ENCODE results near the gene ZFPL1.

Gene ZFPL1

GRCh38 chr11:65060913-65061408 lies 23.1 kb upstream of the ZFPL1 start:
- no peak for DNase-seq

DNA sequence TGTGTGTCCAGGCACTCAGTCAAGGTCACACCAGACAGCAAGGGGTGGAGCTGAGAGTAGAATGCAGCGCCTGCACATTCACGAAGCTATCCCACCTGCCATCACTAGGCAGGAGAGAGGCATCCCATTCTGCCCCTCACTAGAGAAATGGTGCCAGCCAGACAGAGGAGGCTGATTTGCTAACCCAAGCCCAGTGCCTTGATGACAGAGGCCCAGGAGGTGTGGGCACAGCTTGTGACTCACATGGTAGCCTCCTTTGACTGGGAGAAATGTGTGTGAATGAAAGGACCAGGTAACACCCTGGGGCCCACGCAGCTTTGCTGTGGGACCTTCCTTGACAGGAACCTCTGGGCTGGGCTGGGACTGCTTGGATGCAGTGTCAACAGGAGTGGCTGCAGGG lies 20.5 kb upstream of the ZFPL1 start:
- DNase-seq = no peak

GRCh38 chr11:65064847-65065240 lies 19.2 kb upstream of the ZFPL1 start:
- no peak for DNase-seq

DNA sequence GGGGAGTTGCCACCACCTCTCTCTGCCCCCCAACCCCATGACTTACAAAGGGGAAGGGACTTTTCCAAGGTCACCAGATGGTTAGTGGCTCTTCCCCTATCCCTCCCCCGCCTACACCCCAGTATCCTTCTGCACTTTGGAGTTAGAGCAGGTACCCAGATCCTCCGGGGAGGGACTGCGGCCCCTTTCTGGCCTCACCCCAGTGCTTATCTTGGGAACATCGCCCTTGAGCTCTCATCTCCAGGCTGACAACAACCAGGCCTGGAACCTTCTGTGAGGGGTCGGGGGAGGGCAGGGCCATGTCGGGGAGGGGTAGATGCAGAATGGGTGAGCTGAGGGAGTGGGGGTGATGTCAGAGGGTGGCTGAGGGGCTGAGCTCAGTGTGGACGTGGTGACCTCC lies 18.2 kb upstream of the ZFPL1 start:
- DNase-seq = no peak

GRCh38 chr11:65066315-65066714 lies 17.7 kb upstream of the ZFPL1 start:
- no peak for DNase-seq

DNA sequence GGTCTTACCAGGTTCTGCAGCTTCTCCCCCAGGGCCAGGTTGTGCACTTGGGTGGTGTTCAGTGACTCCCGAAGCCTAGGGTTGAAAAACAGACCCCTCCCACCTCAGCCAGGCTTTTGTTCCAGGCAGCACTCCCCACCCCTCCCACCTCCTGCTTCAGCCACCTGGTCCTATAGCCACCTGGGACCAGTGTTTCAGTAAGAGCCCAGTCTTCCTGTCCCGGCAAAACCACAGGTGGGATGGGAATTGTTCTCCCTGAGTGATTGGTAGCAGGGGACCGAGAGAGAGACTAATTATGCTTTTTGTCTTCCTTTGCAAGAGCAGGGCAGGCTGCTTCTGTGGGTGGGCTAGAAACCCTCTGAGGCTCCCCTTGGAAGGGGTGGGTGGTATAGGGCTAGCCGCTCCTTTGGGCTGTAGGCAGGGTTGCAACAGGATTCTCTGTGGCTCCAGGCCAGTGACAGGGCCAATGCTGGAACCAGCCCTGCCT lies 17.2 kb upstream of the ZFPL1 start:
- DNase-seq = no peak

DNA sequence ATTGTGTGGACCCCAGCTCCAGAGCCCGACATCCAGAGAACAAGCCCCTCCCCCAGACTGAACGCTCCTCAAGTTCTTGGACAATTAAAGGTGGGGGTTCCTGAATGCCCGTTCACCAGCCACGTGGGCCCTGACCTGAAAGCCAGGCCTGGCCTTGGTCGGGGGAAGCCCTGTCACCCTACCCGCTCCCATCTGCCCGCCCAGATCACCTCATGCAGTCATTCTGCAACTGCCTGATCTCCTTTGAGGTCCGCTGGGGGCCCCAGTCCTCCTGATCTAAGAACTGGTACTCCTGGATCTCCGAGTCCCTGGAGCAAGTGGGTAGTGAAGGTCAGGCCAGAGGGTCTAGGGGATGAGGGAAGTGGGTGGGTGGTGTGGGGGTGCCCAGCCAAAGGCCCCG lies 16.6 kb upstream of the ZFPL1 start:
- no peak for DNase-seq

- DNase-seq = no peak
Observed at GRCh38 chr11:65069217-65069616, 14.8 kb upstream of the ZFPL1 start.

DNA sequence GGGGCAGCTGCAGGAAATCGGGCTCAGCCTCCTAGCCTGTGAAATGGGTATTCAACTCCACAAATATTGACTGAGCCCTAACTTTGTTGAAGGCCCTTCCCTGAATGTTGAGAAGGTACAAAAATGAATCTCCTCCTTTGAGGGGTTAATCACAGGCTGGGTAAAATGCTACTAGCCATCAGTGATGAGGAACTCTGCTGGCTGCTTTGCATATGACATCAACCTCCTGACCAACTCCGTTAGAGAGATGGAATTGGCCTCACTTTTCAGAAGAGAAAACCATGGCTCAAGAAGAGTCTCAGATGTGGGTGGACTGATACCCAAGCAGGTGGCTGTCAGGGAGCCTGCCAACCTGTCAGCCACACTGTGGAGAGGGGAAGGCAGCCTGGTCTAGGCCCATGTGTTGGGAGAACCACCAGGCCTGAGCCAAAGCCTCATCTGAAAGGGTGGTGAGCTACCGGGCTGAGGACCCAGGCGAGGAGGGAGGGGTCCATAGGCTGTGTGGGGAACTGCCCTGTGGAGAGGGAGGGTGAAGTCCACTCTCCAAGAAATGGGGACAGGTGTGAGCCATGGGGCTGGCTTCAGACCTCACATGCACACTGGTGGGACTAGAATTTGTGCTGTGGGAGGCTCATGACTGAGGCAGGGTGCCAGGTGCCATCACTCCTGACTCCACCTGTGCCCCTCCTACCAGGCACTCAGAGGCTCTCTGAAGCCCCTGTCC lies 12.0 kb upstream of the ZFPL1 start:
- no peak for DNase-seq

- no peak for DNase-seq
Observed at GRCh38 chr11:65072631-65072966, 11.4 kb upstream of the ZFPL1 start.

DNA sequence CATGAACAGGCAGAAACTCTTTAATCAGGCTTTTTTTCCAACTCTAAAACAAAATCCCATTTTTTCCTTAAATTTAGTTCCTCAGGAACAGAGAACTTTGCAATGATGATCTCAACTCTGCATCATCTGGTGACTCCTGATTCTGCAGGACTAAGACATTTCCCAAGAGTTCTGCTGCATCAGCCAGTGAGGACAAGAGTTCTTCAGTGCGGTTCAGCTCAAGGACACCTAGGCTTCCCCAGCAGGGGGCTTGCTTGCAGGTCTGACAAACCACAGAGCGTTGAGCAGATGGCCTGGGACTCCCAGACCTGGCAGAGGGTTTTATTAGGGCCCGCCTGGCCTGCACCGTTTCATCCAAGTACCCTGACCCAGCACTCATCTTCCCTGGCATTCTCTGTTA lies 6.6 kb upstream of the ZFPL1 start:
- no peak for DNase-seq

- peak in 4 of 5 donors; percentile 50 to 71 (median 59) for DNase-seq
Observed at GRCh38 chr11:65078151-65078550, 5.9 kb upstream of the ZFPL1 start.

DNA sequence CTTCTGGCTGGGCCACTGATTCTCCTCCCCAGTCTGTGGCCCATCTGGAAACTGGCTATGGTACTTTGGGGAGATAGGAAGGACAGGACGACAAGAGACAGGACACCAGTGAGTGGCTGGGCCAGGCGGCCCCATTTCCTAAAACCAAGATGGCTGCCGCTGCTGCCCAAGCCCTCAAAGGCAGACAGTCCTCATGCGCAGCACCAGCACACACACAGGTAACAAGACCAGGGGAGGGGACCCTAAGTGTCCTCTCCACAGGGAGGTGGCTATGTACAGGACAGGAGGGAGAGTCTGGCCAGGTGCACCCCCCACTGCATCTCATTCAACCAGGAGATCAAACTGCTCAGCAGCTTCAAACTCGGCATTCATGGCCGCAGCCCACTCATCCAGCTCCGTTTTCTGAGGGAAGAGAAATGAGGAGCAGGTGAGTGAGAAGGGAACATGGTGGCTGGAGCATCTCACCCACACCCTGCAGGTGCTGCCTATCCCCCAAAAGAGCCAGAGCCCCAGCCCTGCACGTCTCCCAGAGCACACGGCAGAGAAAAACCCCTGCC lies 5.2 kb upstream of the ZFPL1 start:
- DNase-seq = no peak

DNA sequence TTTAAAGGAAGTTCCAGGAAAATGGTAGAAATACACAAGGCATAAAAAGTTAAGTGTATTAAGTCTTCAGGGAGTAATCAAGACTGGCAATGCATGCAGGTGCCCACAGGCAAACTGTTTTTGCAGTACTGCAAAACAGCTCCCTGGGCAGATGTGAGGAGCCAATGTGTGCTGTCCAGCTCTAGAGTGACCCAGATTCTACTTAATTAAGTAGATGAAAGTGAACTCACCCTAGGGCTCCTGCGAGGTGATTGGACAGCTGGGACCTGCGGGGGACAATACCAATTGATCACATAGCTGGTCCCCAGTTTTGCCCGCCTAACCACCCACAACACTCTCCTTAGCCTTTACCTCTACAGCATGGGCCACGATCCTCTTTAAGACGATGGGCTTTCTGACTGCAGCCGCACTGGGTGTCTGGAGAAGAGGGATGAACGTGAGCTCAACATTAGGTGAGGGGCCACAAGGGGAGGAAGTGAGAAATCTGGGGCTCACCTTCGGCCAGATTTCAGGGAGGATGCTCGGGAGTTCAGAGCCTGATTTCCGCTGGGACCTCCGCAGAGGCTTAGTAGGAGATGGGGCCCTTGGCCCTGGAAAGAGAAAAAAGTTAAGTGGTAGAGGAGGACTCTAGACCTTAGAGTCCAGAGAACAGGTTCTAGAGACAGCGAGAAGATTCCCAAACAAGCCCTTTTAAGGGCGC lies 738 bp upstream of the ZFPL1 start:
- DNase-seq = no peak

DNA sequence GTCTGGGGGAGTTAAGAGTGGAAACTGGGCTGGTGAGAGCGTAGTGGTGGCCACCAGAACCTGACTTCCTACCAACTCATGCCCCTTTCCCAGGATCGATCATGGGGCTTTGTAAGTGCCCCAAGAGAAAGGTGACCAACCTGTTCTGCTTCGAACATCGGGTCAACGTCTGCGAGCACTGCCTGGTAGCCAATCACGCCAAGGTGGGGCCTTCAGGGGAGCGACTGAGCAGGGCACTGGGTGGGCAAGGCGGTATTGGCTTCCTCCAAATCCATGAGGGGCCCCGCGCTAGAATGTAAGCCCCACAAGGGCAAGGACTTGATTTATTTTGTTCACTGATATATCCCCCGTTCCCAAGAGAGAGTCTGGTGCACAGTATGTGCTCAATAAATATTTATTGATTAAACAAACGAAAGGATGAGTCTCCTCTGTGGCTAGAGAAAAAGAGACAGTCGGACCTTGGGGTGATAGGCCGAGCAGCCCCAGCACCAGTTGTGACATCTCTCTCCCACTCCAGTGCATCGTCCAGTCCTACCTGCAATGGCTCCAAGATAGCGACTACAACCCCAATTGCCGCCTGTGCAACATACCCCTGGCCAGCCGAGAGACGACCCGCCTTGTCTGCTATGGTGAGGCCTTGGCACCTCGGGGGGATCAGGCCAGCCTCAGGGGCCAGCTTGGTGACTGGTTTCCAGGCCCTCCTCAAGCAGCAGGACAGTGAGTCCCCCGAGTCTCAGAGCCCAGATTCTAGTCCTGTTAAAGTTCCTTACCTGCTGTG lies 765 bp downstream of the ZFPL1 start:
- no peak for DNase-seq

DNA sequence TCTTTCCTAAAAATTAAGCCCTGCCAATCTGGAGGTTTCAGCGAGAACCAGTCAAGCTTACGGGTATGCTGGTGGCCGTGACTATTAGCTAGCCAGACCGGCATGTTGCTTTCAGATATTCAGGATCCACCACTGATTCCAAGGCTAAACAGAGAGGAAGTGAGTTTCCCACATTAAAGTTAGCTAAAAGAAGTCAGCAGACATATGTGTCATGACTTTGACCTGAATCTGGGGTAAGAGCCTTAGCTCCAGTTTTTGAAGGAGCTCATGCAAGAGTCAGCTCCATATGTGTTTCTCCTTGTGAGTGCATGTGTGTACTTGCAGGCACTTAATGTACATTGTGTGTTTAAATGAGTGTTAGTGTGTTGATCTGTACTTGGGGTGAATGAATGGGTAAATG lies 1.4 kb downstream of the ZFPL1 start:
- no peak for DNase-seq

GRCh38 chr11:65086809-65087208 lies 2.8 kb downstream of the ZFPL1 start:
- DNase-seq = no peak

- DNase-seq = no peak
Observed at GRCh38 chr11:65087216-65087615, 3.2 kb downstream of the ZFPL1 start.

DNA sequence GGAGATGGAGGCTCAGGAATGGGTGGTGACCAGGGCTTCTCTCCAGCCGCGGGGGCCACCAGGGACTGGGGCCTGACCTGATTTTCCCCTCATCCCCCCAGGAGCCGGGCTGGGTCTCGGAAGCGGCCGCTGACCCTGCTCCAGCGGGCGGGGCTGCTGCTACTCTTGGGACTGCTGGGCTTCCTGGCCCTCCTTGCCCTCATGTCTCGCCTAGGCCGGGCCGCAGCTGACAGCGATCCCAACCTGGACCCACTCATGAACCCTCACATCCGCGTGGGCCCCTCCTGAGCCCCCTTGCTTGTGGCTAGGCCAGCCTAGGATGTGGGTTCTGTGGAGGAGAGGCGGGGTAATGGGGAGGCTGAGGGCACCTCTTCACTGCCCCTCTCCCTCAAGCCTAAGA lies 3.8 kb downstream of the ZFPL1 start:
- DNase-seq = no peak

DNA sequence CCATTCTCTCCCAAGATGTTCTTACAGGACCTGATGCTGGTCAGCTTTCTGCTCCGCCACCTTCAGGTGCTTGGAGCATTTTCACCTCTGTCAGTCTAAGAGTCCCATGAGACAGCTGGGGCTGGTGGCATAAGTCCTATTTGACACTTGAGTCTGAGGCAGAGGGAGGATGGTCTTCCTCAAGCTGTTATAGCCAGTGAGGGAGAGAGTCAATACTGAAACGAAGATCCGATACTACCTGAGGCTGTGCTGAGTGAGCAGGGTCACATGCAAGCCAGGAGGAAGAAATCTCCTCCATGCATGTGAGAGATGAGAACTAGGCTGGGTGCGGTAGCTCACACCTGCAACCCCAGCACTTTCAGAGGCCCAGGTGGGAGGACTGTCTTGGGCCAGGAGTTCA lies 5.6 kb downstream of the ZFPL1 start:
- DNase-seq = no peak

DNA sequence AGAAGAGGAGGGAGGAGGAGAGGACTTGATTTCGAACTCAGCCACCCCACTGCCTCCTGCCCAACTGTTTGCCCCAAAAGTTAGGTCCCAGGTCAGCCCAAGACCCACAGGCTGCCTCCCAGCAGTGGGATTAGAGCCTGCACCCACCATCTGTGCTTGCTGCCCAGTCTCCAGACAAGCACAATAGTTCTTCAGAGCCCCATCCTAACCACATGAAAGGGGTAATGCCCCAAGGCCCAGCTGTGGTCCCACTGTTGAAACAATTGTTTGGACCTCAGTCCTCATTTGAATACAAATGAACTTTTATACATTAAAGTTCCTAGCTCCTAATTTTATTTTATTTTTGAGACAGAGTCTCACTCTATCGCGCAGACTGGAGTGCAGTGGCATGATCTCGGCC lies 6.6 kb downstream of the ZFPL1 start:
- no peak for DNase-seq

- DNase-seq = no peak
Observed at GRCh38 chr11:65095427-65095826, 11.4 kb downstream of the ZFPL1 start.
